Urothelium cell line (cell line): ENCODE data around the gene MRPL21.
"Not testable (repeated sequence)": the region's sequence is repeated elsewhere in the genome, so short reads cannot be mapped to it uniquely, and the experiment has no call there.

ENCODE experiments used
- DNase-seq: peaks from one replicate; pipeline ENCODE4 v3.0.0; 2011; ENCODE audit warnings: low spot score, mixed read lengths
- FAIRE-seq: peaks from 2 replicates; lab custom pipeline; 2011; peaks lifted over from hg19 to GRCh38; lab: Jason Lieb, UNC

The MRPL21 gene

GRCh38 chr11:68914761-68915160, 11.1 kb upstream of the MRPL21 start:
- no peak for DNase-seq
- FAIRE-seq = no peak

- DNase-seq (no peak), FAIRE-seq (no peak)
These were observed 9.6 kb upstream of the MRPL21 start for GRCh38 chr11:68913188-68913587.

- no peak for DNase-seq
These were observed 8.6 kb upstream of the MRPL21 start for GRCh38 chr11:68912254-68912653.

GRCh38 chr11:68911731-68912130, 8.1 kb upstream of the MRPL21 start:
- DNase-seq = no peak
- no peak for FAIRE-seq

More at GRCh38 chr11:68912254-68912653, 8.6 kb upstream of the MRPL21 start:
- no peak for FAIRE-seq

- FAIRE-seq = no peak
- DNase-seq = no peak
These were observed 7.3 kb upstream of the MRPL21 start for GRCh38 chr11:68910965-68911364.

- DNase-seq = no peak
- FAIRE-seq = no peak
These were observed 4.6 kb upstream of the MRPL21 start for GRCh38 chr11:68908273-68908672.

- no peak for FAIRE-seq
These were observed 2.1 kb upstream of the MRPL21 start for GRCh38 chr11:68905421-68906360.

GRCh38 chr11:68904248-68904847, 716 bp upstream of the MRPL21 start:
- FAIRE-seq (no peak), DNase-seq (peak; percentile 40)

More at GRCh38 chr11:68905421-68906360, 2.1 kb upstream of the MRPL21 start:
- DNase-seq = no peak

- FAIRE-seq (no peak), DNase-seq (no peak)
These were observed 2.7 kb downstream of the MRPL21 start for GRCh38 chr11:68900835-68901381.

- FAIRE-seq (no peak), DNase-seq (no peak)
These were observed 6.2 kb downstream of the MRPL21 start for GRCh38 chr11:68897441-68897840.

- no peak for FAIRE-seq
- DNase-seq = no peak
These were observed 7.3 kb downstream of the MRPL21 start for GRCh38 chr11:68896171-68896959.

GRCh38 chr11:68893282-68893681, 10.3 kb downstream of the MRPL21 start:
- FAIRE-seq (no peak), DNase-seq (no peak)

GRCh38 chr11:68892576-68892975, 11.1 kb downstream of the MRPL21 start:
- DNase-seq = no peak
- no peak for FAIRE-seq

- DNase-seq (no peak), FAIRE-seq (no peak)
These were observed 12.2 kb downstream of the MRPL21 start for GRCh38 chr11:68891351-68891948.

GRCh38 chr11:68890490-68891231, 13.0 kb downstream of the MRPL21 start:
- FAIRE-seq (no peak), DNase-seq (no peak)

- DNase-seq (no peak), FAIRE-seq (no peak)
These were observed 13.6 kb downstream of the MRPL21 start for GRCh38 chr11:68889948-68890446.

- FAIRE-seq, DNase-seq: not testable (repeated sequence)
These were observed 18.8 kb downstream of the MRPL21 start for GRCh38 chr11:68884827-68885226.

GRCh38 chr11:68882391-68882790, 21.2 kb downstream of the MRPL21 start:
- FAIRE-seq = no peak

GRCh38 chr11:68881320-68881719, 22.3 kb downstream of the MRPL21 start:
- no peak for DNase-seq
- no peak for FAIRE-seq

More at GRCh38 chr11:68882391-68882790, 21.2 kb downstream of the MRPL21 start:
- no peak for DNase-seq

GRCh38 chr11:68880851-68881250, 22.8 kb downstream of the MRPL21 start:
- DNase-seq (no peak), FAIRE-seq (no peak)
